OCI-LY1 (cell line): Measurements from ENCODE around the gene ANKRD11.

Experiments
- H2AFZ ChIP-seq: fragments of 200-600 bp; sonication (generic), shearing (Covaris generic); 2 replicates; pipeline ENCODE4 v1.6.0; 2014; ENCODE audit warnings: antibody characterized with exemption, mild to moderate bottlenecking, low read length
- H3F3A ChIP-seq: fragments of 200-600 bp; sonication (generic), shearing (Covaris generic); 2 replicates; pipeline ENCODE4 v1.6.0; 2014; ENCODE audit warnings: mild to moderate bottlenecking, antibody characterized with exemption, low read length, moderate library complexity; ENCODE audit not compliant: insufficient read depth
- H3K27ac ChIP-seq: fragments of 200-600 bp; sonication (generic); 2 replicates; pipeline ENCODE4 v1.5.1; 2014; ENCODE audit warnings: low read length, mixed run types, mild to moderate bottlenecking, low read depth; ENCODE audit not compliant: poor library complexity, severe bottlenecking
- H3K27me3 ChIP-seq: fragments of 200-600 bp; sonication (generic); 2 replicates; pipeline ENCODE4 v1.6.0; 2014; ENCODE audit warnings: antibody characterized with exemption, mild to moderate bottlenecking, low read length, moderate library complexity; ENCODE audit not compliant: insufficient read depth
- H3K36me3 ChIP-seq: fragments of 200-600 bp; sonication (generic); 2 replicates; pipeline ENCODE4 v1.6.1; 2014; ENCODE audit warnings: mild to moderate bottlenecking, antibody characterized with exemption, low read length, moderate library complexity, mixed read lengths; ENCODE audit not compliant: insufficient read depth
- H3K4me1 ChIP-seq: fragments of 200-600 bp; sonication (generic); 2 replicates; pipeline ENCODE4 v1.5.1; 2014; ENCODE audit warnings: mild to moderate bottlenecking, low read length, moderate library complexity; ENCODE audit not compliant: insufficient read depth, severe bottlenecking
- H3K4me2 ChIP-seq: fragments of 200-600 bp; sonication (generic), shearing (Covaris generic); 2 replicates; pipeline ENCODE4 v1.6.1; 2014; ENCODE audit warnings: low read length
- H3K4me3 ChIP-seq: fragments of 200-600 bp; sonication (generic); 2 replicates; pipeline ENCODE4 v1.5.1; 2014; ENCODE audit warnings: low read length, low read depth, mild to moderate bottlenecking, mixed read lengths; ENCODE audit not compliant: poor library complexity, severe bottlenecking
- H3K79me2 ChIP-seq: fragments of 200-600 bp; shearing (Covaris generic); 2 replicates; pipeline ENCODE4 v1.6.1; 2016; ENCODE audit warnings: mixed run types, low read length, mixed read lengths; ENCODE audit not compliant: insufficient read depth
- H3K9ac ChIP-seq: fragments of 200-600 bp; sonication (generic), shearing (Covaris generic); 2 replicates; pipeline ENCODE4 v1.6.1; 2014; ENCODE audit warnings: mild to moderate bottlenecking, low read length, mixed read lengths
- H3K9me2 ChIP-seq: fragments of 200-600 bp; sonication (generic), shearing (Covaris generic); 2 replicates; pipeline ENCODE4 v1.6.1; 2014; ENCODE audit warnings: low read depth, mild to moderate bottlenecking, low read length, mixed read lengths
- H3K9me3 ChIP-seq: fragments of 200-600 bp; shearing (Covaris generic); 2 replicates; pipeline ENCODE4 v1.6.1; 2014; ENCODE audit warnings: low read length, mixed read lengths
- H4K20me1 ChIP-seq: fragments of 200-600 bp; sonication (generic), shearing (Covaris generic); 2 replicates; pipeline ENCODE4 v1.6.0; 2016; ENCODE audit warnings: mild to moderate bottlenecking, low read length; ENCODE audit not compliant: insufficient read depth
- EZH2 ChIP-seq: fragments of 200-600 bp; sonication (generic), shearing (Covaris generic); IDR thresholded peaks from 2 replicates; pipeline ENCODE4 v1.8.0; 2017; ENCODE audit warnings: borderline replicate concordance, mixed run types, mild to moderate bottlenecking, antibody characterized with exemption, low read length, moderate library complexity, mixed read lengths
- TF ChIP-seq, protein P1 (sequence below): fragments of 200-600 bp; sonication (generic), shearing (Covaris generic); IDR thresholded peaks from 2 replicates; pipeline ENCODE4 v1.5.1; 2017; ENCODE audit warnings: mild to moderate bottlenecking, antibody characterized with exemption, low read length, moderate library complexity, mixed read lengths

Gene ANKRD11

DNA sequence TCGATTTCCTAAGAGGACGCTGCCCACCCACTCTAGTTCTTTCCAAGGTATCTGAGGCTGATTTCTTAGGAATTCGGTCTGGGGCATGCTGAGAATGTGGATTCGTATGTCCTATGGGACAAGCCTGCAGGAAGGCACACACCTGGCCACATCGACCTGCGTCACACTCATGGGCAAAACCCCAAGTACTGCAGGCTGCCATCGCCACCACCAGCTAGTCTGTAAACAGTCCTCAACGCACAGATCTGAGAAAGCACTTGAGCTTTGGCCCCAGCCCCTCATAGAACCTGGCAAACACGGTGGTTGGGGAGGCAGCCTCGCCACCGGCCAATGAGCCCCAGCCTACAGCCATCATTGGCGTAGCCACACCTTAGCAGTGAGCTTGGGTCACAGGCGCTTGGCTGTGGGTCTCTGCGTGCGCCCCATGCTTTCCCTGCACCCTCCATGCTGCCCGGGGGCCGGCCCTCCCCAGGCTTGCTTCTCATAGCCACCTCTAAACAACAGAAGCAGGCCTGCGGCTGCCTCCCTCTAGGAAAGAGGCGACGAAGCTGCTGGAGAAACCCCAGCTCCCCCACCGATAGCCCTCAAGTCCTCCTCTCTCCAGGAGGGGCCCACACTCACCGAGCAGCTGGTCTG is 197.8 kb downstream of the ANKRD11 start:
- no peaks in the 10 kb centered on the region for H3K79me2 ChIP-seq
- no peaks in the 10 kb centered on the region for H3K4me1 ChIP-seq
- H3K9ac ChIP-seq: no peak overlapping the region

DNA sequence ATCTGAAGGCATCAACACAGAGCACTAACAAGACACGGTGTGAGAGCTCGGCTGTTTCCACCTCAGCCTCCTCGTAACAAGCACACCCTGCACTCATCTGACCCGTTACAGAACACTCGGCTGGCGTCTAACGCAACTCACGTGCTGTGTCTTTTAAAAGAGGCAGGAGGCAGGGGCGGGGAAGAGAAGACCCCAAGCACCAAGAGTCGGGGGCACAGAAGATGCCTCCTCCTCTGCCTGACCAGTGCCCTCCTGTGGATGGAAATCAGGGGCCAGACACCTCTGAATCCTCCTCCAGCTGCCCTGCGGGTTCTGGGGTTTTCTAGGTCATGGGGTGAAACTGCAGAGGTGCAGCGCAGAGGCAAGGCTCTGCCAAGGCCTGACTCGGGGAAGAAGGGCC is 198.6 kb downstream of the ANKRD11 start:
- Histone ChIP-seq H3K79me2 (no peaks in the 10 kb centered on the region), H3K9ac (no peak overlapping the region), H3K36me3 (peaks cover 25% of the 10 kb centered on the region), H3F3A (no peaks in the 10 kb centered on the region), H3K4me1 (no peaks in the 10 kb centered on the region), H3K27ac (no peak overlapping the region), H3K4me2 (no peak overlapping the region), H3K27me3 (no peaks in the 10 kb centered on the region), H2AFZ (no peak overlapping the region), H4K20me1 (no peaks in the 10 kb centered on the region), H3K9me3 (no peaks in the 10 kb centered on the region), H3K9me2 (no peaks in the 10 kb centered on the region), H3K4me3 (no peak overlapping the region)
- TF ChIP-seq EZH2: no peak
- TF ChIP-seq, protein P1, sequence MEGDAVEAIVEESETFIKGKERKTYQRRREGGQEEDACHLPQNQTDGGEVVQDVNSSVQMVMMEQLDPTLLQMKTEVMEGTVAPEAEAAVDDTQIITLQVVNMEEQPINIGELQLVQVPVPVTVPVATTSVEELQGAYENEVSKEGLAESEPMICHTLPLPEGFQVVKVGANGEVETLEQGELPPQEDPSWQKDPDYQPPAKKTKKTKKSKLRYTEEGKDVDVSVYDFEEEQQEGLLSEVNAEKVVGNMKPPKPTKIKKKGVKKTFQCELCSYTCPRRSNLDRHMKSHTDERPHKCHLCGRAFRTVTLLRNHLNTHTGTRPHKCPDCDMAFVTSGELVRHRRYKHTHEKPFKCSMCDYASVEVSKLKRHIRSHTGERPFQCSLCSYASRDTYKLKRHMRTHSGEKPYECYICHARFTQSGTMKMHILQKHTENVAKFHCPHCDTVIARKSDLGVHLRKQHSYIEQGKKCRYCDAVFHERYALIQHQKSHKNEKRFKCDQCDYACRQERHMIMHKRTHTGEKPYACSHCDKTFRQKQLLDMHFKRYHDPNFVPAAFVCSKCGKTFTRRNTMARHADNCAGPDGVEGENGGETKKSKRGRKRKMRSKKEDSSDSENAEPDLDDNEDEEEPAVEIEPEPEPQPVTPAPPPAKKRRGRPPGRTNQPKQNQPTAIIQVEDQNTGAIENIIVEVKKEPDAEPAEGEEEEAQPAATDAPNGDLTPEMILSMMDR: no peak

More for the DNA sequence above, 197.8 kb downstream of the ANKRD11 start:
- H3K9me2 ChIP-seq: no peaks in the 10 kb centered on the region
- no peak overlapping the region for H3K4me2 ChIP-seq
- no peak overlapping the region for H3K4me3 ChIP-seq
- H3F3A ChIP-seq: no peaks in the 10 kb centered on the region
- no peaks in the 10 kb centered on the region for H3K27me3 ChIP-seq
- no peak for TF ChIP-seq EZH2
- TF ChIP-seq, protein P1: no peak
- H2AFZ ChIP-seq: no peak overlapping the region
- no peak overlapping the region for H3K27ac ChIP-seq
- peaks cover 17% of the 10 kb centered on the region for H3K36me3 ChIP-seq
- H4K20me1 ChIP-seq: no peaks in the 10 kb centered on the region
- H3K9me3 ChIP-seq: no peaks in the 10 kb centered on the region

DNA sequence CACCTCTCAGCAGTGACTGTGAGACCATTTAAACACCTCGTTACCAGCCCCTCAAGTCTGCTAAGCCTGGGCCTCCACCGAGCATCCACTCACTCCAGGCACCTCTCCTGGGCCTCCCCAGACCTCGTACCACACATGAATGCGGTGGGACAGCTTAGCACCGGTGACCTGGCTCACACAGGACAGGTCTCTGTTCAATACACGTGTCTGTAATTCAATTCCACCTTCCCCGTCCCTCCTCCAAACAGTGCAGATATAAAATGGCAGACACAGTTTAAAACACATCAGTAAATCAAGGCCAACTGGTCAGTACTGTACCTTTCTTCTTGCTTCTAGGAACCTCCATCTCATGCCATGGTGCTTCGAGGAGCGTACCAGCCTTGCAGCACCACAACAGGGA is 199.0 kb downstream of the ANKRD11 start:
- Histone ChIP-seq H3K4me1 (no peaks in the 10 kb centered on the region), H3K9ac (no peak overlapping the region), H3K4me2 (no peak overlapping the region), H3K79me2 (no peaks in the 10 kb centered on the region), H3K9me2 (no peaks in the 10 kb centered on the region), H4K20me1 (no peaks in the 10 kb centered on the region), H3K9me3 (no peaks in the 10 kb centered on the region), H3K27me3 (no peaks in the 10 kb centered on the region), H3K36me3 (peaks cover 29% of the 10 kb centered on the region), H3K4me3 (no peak overlapping the region), H3F3A (no peaks in the 10 kb centered on the region), H3K27ac (no peak overlapping the region), H2AFZ (no peak overlapping the region)
- no peak for TF ChIP-seq EZH2
- TF ChIP-seq, protein P1: no peak
